ENCODE data around the gene KNDC1.

DNA sequence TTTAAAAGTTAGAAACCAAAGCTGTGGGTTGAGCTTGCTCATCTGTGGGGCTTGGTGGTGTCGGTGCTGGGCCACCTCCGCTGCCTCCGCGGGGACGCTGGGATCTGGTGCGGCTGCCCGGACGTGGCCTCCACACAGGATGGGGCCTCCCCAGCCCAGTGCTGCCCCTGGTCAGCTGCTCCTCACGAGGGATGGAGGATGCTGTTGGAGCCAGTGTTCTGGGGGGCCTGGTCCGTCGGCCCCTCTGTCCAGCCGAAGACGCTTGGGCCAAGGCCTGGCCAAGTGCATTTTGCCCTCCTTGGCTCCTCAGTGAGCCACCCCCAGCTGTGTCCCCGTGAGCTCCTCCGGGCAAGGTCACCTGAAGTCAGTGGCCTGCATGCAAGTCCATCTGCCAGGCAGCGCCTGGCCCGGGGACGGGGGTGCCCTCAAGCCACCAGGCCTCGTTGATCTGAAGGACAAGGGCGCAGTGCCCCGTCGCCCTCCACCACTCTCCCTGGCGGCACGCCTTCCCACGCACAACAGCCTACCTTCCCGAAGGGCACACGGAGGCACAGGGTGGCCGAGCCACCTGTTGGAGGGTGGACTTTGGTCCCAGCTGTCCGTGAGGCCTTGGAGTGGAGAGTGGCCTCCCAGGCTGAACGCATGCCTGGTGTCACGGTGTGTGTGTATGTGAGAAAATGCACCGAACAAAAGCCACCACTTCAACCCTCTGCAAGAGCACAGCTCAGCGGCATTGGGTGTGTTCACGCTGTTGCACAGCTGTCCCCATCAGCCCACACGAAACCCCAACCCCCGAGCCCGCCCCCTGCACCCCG is 27.3 kb downstream of the KNDC1 start:
- TF ChIP-seq CREB1 (IDR thresholded peaks at IDR 0.05; ENCODE audit: low read depth) (no peak), TARDBP (IDR thresholded peaks at IDR 0.05; ENCODE audit: borderline replicate concordance) (no peak), EZH2 (IDR thresholded peaks at IDR 0.05; ENCODE audit: borderline replicate concordance, control insufficient read depth, low read depth, low read length) (no peak), FOS (IDR thresholded peaks at IDR 0.05; ENCODE audit: borderline replicate concordance, extremely low read depth, insufficient read length) (no peak), POLR2A (IDR thresholded peaks at IDR 0.05; ENCODE audit: low read depth, low read length) (no peak), POLR2AphosphoS5 (IDR thresholded peaks at IDR 0.05; ENCODE audit: low read length) (no peak), ATF3 (IDR thresholded peaks at IDR 0.05; ENCODE audit: borderline replicate concordance, extremely low read depth, low read depth, low read length) (no peak)
